T-cell (primary cell): Measurements from ENCODE around the gene CWC27. TPM values are rescaled to one million over a fixed set of nuclear protein-coding genes. Genes with fewer than 3 reads are reported as not detected.

Experiments used
- ATAC-seq, 4 experiments: fragments of 200-7000 bp in 3 of 4; fragments of 150-1000 bp in 1 of 4; cut with Tn5 transposase; replicated peaks in 1 of 4; 1 replicate in 3 of 4; 2 replicates in 1 of 4; pipeline ENCODE4 v1.10.0; 2021; ENCODE audit warnings: moderate library complexity in 3 of 4, mild to moderate bottlenecking in 2 of 4, moderate number of reproducible peaks in 1 of 4
- CTCF ChIA-PET, 2 donors: fragments of 300-600 bp; sonication (Branson Sonifier 250); formaldehyde crosslinking; loops; one replicate each; lab custom pipeline; 2022; ENCODE audit warnings: antibody characterized with exemption in 2 of 2; lab: Charles Lee
- POLR2A ChIA-PET, 2 donors: fragments of 300-600 bp; sonication (Branson Sonifier 250); formaldehyde crosslinking; loops; one replicate each; lab custom pipeline; 2022; ENCODE audit warnings: antibody characterized with exemption in 2 of 2; lab: Charles Lee
- DNase-seq, 35 experiments: peaks; one replicate each; pipeline versions ENCODE4 v3.0.0 to v3.0.0-alpha.2; 2013 to 2023
- H3K27ac ChIP-seq: one replicate; pipeline ENCODE4 v1.5.1; 2013; ENCODE audit warnings: low read length
- H3K27me3 ChIP-seq, 2 experiments: replicated peaks in 1 of 2; 1 replicate in 1 of 2; 2 replicates in 1 of 2; pipeline versions ENCODE4 v1.6.1 to v1.7.0; 2013; ENCODE audit warnings: low read length in 1 of 2, mixed read lengths in 1 of 2; ENCODE audit not compliant: control insufficient read depth in 2 of 2, insufficient read depth in 2 of 2; ENCODE audit errors: extremely low read depth in 1 of 2
- H3K36me3 ChIP-seq, 2 donors: 1 replicate in 1 of 2; 2 replicates in 1 of 2; pipeline versions ENCODE4 v1.6.1 to v1.7.0; 2013; ENCODE audit warnings: low read length in 1 of 2; ENCODE audit not compliant: control insufficient read depth in 2 of 2, insufficient read depth in 1 of 2; ENCODE audit errors: extremely low read depth in 1 of 2
- H3K4me1 ChIP-seq, 2 experiments: 1 replicate in 1 of 2; 2 replicates in 1 of 2; pipeline versions ENCODE4 v1.6.1 to v1.7.0; 2013; ENCODE audit warnings: low read length in 2 of 2, mixed read lengths in 1 of 2; ENCODE audit not compliant: insufficient read depth in 2 of 2, control insufficient read depth in 1 of 2; ENCODE audit errors: extremely low read depth in 1 of 2
- H3K4me3 ChIP-seq, 2 donors: 1 replicate in 1 of 2; 2 replicates in 1 of 2; pipeline versions ENCODE4 v1.5.1 to v1.7.0; 2013; ENCODE audit warnings: mild to moderate bottlenecking in 2 of 2, low read length in 1 of 2, moderate library complexity in 1 of 2; ENCODE audit not compliant: control insufficient read depth in 1 of 2; ENCODE audit errors: extremely low read depth in 1 of 2
- H3K9me3 ChIP-seq: 2 replicates; pipeline ENCODE4 v1.7.0; 2013
- H3K27ac Mint-ChIP-seq, 2 donors: one replicate each; pipeline ENCODE4 v1.8.0; 2020 to 2021; ENCODE audit warnings: mild to moderate bottlenecking in 2 of 2, mixed read lengths in 2 of 2
- H3K27me3 Mint-ChIP-seq, 2 donors: one replicate each; pipeline ENCODE4 v1.8.0; 2021 to 2022; ENCODE audit warnings: mixed read lengths in 2 of 2
- H3K36me3 Mint-ChIP-seq: one replicate; pipeline ENCODE4 v1.8.0; 2021; ENCODE audit warnings: mixed read lengths
- H3K4me1 Mint-ChIP-seq, 3 donors: one replicate each; pipeline ENCODE4 v1.8.0; 2020 to 2022; ENCODE audit warnings: mixed read lengths in 3 of 3, mild to moderate bottlenecking in 1 of 3
- H3K4me3 Mint-ChIP-seq, 3 donors: one replicate each; pipeline ENCODE4 v1.8.0; 2020 to 2022; ENCODE audit warnings: mild to moderate bottlenecking in 3 of 3, mixed read lengths in 3 of 3, moderate library complexity in 3 of 3
- H3K9me3 Mint-ChIP-seq, 3 donors: one replicate each; pipeline ENCODE4 v1.8.0; 2020 to 2022; ENCODE audit warnings: mixed read lengths in 3 of 3
- WGBS: methylation state at CpG from one replicate; pipeline ENCODE4 v1.1.5; 2013; ENCODE audit warnings: missing lambda C conversion rate; ENCODE audit not compliant: insufficient coverage; 5-methylcytosine and 5-hydroxymethylcytosine counted together
- total RNA-seq, 35 experiments: library from RNA in 6 of 35; stranded (reverse) in 6 of 35; fragments of 120-200 nt in 1 of 35; gene quantifications; one replicate each; pipeline versions ENCODE4 v1.2.1 to v1.2.4 and lab custom pipeline; 2013 to 2026

Gene CWC27
- total RNA-seq, 5 donors from 2014 or later (not counting 1 experiment from before 2014, with no cell fraction given) = 15.5 to 32.3 (median 18.8) TPM

- Mint-ChIP-seq H3K9me3 (no peaks in the 10 kb centered on the region), H3K27ac (no peak overlapping the region), H3K4me3 (no peak overlapping the region), H3K4me1 (peaks cover 0 to 2% (median 2%) of the 10 kb centered on the region in 3 donors), H3K27me3 (no peaks in the 10 kb centered on the region), H3K36me3 (peaks cover 7% of the 10 kb centered on the region)
- H3K27me3 ChIP-seq = no peaks in the 10 kb centered on the region
- H3K9me3 ChIP-seq = no peaks in the 10 kb centered on the region
- DNase-seq = no peak
- ATAC-seq = no peak
- ChIA-PET CTCF (interaction anchor here in 1 of 2 donors (0.6 kb wide), 1 partner anchor 120 kb away, joined by 3 read pairs; no protein-coding TSS in a partner anchor), POLR2A (no interaction called here)
- no peaks in the 10 kb centered on the region for H3K4me1 ChIP-seq
- 83% methylated on average over 1 of the region's 1 CpG for WGBS
- no peak overlapping the region for H3K27ac ChIP-seq
- peaks cover 4% of the 10 kb centered on the region in 2 donors for H3K36me3 ChIP-seq
- no peak overlapping the region for H3K4me3 ChIP-seq
Observed at GRCh38 chr5:64746446-64746845, 22.3 kb upstream of the CWC27 start.

GRCh38 chr5:64749385-64749784, 19.3 kb upstream of the CWC27 start:
- ChIA-PET CTCF (interaction anchor here in 1 of 2 donors (0.7 kb wide), 1 partner anchor 733 kb away, joined by 4 read pairs; no protein-coding TSS in a partner anchor), POLR2A (interaction anchor here (0.6 to 0.7 kb wide), 3 partner anchors 14 to 814 kb away, joined by 3 to 4 read pairs (median 4); partner anchors contain the start of genes CENPK (in 1 of the 2) and PPWD1 (in 1 of the 2))
- Histone ChIP-seq H3K27me3 (no peaks in the 10 kb centered on the region), H3K9me3 (no peaks in the 10 kb centered on the region), H3K4me1 (no peaks in the 10 kb centered on the region), H3K4me3 (no peak overlapping the region), H3K36me3 (peaks cover 4 to 10% of the 10 kb centered on the region in 2 donors), H3K27ac (no peak overlapping the region)
- Mint-ChIP-seq H3K27me3 (no peaks in the 10 kb centered on the region), H3K4me3 (no peak overlapping the region), H3K27ac (no peak overlapping the region), H3K4me1 (peaks cover 0 to 2% (median 2%) of the 10 kb centered on the region in 3 donors), H3K36me3 (peaks cover 14% of the 10 kb centered on the region), H3K9me3 (no peaks in the 10 kb centered on the region)
- no CpG with 5 or more reads among the region's 4 CpGs for WGBS
- ATAC-seq (no peak), DNase-seq (no peak)

GRCh38 chr5:64754066-64754465, 14.7 kb upstream of the CWC27 start:
- Mint-ChIP-seq H3K27ac (no peak overlapping the region), H3K4me1 (peaks cover 9 to 19% (median 10%) of the 10 kb centered on the region in 3 donors), H3K4me3 (no peak overlapping the region), H3K9me3 (no peaks in the 10 kb centered on the region), H3K36me3 (peaks cover 29% of the 10 kb centered on the region), H3K27me3 (no peaks in the 10 kb centered on the region)
- DNase-seq (no peak), ATAC-seq (no peak)
- no peaks in the 10 kb centered on the region for H3K4me1 ChIP-seq
- POLR2A ChIA-PET = interaction anchor here in 1 of 2 donors (0.6 kb wide), 1 partner anchor 1340 kb away, joined by 6 read pairs; no protein-coding TSS in a partner anchor
- no peak overlapping the region for H3K4me3 ChIP-seq
- H3K27ac ChIP-seq = no peak overlapping the region
- peaks cover 0 to 12% of the 10 kb centered on the region in 2 donors for H3K36me3 ChIP-seq
- H3K27me3 ChIP-seq = no peaks in the 10 kb centered on the region
- no CpG with 5 or more reads among the region's 2 CpGs for WGBS
- no peaks in the 10 kb centered on the region for H3K9me3 ChIP-seq
- CTCF ChIA-PET = no interaction called here

- no CpG with 5 or more reads among the region's 3 CpGs for WGBS
- ATAC-seq (no peak), DNase-seq (no peak)
- peaks cover 23 to 39% (median 30%) of the 10 kb centered on the region in 3 donors for H3K4me1 Mint-ChIP-seq
- H3K36me3 Mint-ChIP-seq = peaks cover 37% of the 10 kb centered on the region
- peaks cover 4 to 16% of the 10 kb centered on the region in 2 donors for H3K36me3 ChIP-seq
- H3K9me3 ChIP-seq = no peaks in the 10 kb centered on the region
- POLR2A ChIA-PET = interaction anchor here in 1 of 2 donors (0.6 to 1.7 kb wide), 2 partner anchors 9 to 798 kb away, joined by 3 to 15 read pairs; no protein-coding TSS in a partner anchor
- no peak overlapping the region for H3K4me3 Mint-ChIP-seq
- CTCF ChIA-PET = no interaction called here
- H3K27me3 ChIP-seq = no peaks in the 10 kb centered on the region
- H3K27me3 Mint-ChIP-seq = no peaks in the 10 kb centered on the region
- H3K9me3 Mint-ChIP-seq = no peaks in the 10 kb centered on the region
- no peak overlapping the region for H3K27ac ChIP-seq
- no peak overlapping the region for H3K4me3 ChIP-seq
- no peaks in the 10 kb centered on the region for H3K4me1 ChIP-seq
- no peak overlapping the region for H3K27ac Mint-ChIP-seq
Observed at GRCh38 chr5:64758901-64759300, 9.8 kb upstream of the CWC27 start.

GRCh38 chr5:64759960-64760660, 8.6 kb upstream of the CWC27 start:
- WGBS = 100% methylated on average over 1 of the region's 4 CpGs
- no peaks in the 10 kb centered on the region for H3K9me3 Mint-ChIP-seq
- Histone ChIP-seq H3K4me3 (no peak overlapping the region), H3K4me1 (no peaks in the 10 kb centered on the region), H3K27ac (no peak overlapping the region), H3K27me3 (no peaks in the 10 kb centered on the region), H3K36me3 (peaks cover 4 to 15% of the 10 kb centered on the region in 2 donors), H3K9me3 (no peaks in the 10 kb centered on the region)
- H3K36me3 Mint-ChIP-seq = peaks cover 37% of the 10 kb centered on the region
- peaks cover 30 to 43% (median 35%) of the 10 kb centered on the region in 3 donors for H3K4me1 Mint-ChIP-seq
- H3K4me3 Mint-ChIP-seq = no peak overlapping the region
- DNase-seq (no peak), ATAC-seq (no peak)
- no peaks in the 10 kb centered on the region for H3K27me3 Mint-ChIP-seq
- POLR2A ChIA-PET = interaction anchor here in 1 of 2 donors (0.6 kb wide), 1 partner anchor 23 kb away, joined by 5 read pairs; no protein-coding TSS in a partner anchor
- no peak overlapping the region for H3K27ac Mint-ChIP-seq
- CTCF ChIA-PET = no interaction called here

- DNase-seq (no peak), ATAC-seq (no peak)
- WGBS = 100% methylated on average over 1 of the region's 4 CpGs
- Histone ChIP-seq H3K4me3 (no peak overlapping the region), H3K27ac (no peak overlapping the region), H3K36me3 (peaks cover 4 to 15% of the 10 kb centered on the region in 2 donors), H3K27me3 (no peaks in the 10 kb centered on the region), H3K9me3 (no peaks in the 10 kb centered on the region), H3K4me1 (peaks cover 17 to 19% of the 10 kb centered on the region in 2 experiments)
- Mint-ChIP-seq H3K27me3 (no peaks in the 10 kb centered on the region), H3K27ac (no peak overlapping the region), H3K36me3 (peaks cover 25% of the 10 kb centered on the region), H3K4me3 (no peak overlapping the region), H3K4me1 (peaks cover 53 to 62% (median 54%) of the 10 kb centered on the region in 3 donors), H3K9me3 (no peaks in the 10 kb centered on the region)
- ChIA-PET POLR2A (interaction anchor here (0.6 to 0.7 kb wide), 2 partner anchors 8 to 59 kb away, joined by 4 read pairs; no protein-coding TSS in a partner anchor), CTCF (interaction anchor here in 1 of 2 donors (0.6 to 0.7 kb wide), 2 partner anchors 170 to 742 kb away, joined by 3 to 4 read pairs; no protein-coding TSS in a partner anchor)
Observed at GRCh38 chr5:64763948-64764503, 4.7 kb upstream of the CWC27 start.
